Measurements from ENCODE around the gene RPTOR.
"Not testable (repeated sequence)": the region's sequence is repeated elsewhere in the genome, so short reads cannot be mapped to it uniquely, and the experiment has no call there.

The RPTOR gene

GRCh38 chr17:80720610-80721577 lies 176.3 kb downstream of the RPTOR start:
- DNase-seq (ENCODE audit: low read depth), result peak; percentile 87

GRCh38 chr17:80722661-80723060 lies 178.0 kb downstream of the RPTOR start:
- no peak for DNase-seq (ENCODE audit: low read depth)

GRCh38 chr17:80724775-80725266 lies 180.2 kb downstream of the RPTOR start:
- peak; percentile 86 for DNase-seq (ENCODE audit: low read depth)

- DNase-seq (ENCODE audit: low read depth), result no peak
These were observed 180.9 kb downstream of the RPTOR start for GRCh38 chr17:80725517-80725916.

- DNase-seq (ENCODE audit: low read depth), result no peak
These were observed 182.1 kb downstream of the RPTOR start for GRCh38 chr17:80726558-80727408.

DNA sequence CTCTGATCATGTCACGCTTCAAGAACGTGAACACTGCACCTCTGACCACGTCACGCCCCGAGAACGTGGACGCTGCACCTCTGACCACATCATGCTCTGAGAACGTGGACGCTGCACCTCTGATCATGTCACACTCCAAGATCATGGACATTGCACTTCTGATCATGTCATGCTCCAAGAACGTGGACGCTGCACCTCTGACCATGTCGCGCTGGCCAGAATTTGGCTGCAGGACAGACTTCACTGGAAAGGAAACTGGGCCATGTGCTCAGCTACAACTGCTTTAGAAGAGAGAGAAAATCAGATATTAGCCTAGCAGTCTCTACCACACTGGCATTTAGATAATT lies 182.7 kb downstream of the RPTOR start:
- DNase-seq (ENCODE audit: low read depth), result no peak

DNA sequence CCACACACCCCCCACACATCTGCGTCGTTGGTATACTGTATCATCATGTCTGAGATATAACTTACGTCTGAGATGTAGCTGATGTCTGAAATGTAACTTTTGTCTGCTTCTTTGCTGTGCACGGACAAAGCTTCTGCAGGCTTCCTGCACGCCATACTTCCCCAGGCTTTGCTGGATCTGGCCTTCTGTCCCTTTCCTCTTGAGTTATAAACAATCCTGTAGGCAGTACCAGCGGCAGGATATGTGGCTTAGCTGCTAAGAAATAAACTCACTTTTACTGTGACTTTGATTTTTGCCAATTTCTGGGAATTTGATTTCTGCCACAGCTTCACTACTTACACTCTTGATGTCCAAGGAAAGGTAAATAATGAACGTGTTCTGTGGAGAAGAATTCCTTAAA lies 184.4 kb downstream of the RPTOR start:
- DNase-seq (ENCODE audit: low read depth), result no peak

DNA sequence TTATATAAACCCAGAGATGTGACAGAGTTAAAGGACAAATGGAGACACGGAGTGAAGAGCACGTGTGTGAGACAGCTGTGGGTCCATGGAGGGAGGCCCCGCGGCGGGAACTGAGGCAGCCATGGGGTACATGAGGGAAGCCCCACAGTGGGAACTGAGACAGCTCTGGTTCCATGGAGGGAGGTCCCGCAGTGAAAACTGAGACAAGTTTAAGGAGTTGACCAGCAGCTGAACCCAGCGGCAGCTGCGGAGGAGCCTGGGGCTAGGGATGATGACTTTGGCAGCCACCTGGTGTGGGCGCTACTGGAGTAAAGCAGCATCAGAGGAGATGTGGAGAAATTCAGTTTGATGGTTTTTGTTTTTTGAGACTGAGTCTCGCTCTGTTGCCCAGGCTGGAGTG lies 185.1 kb downstream of the RPTOR start:
- no peak for DNase-seq (ENCODE audit: low read depth)

DNA sequence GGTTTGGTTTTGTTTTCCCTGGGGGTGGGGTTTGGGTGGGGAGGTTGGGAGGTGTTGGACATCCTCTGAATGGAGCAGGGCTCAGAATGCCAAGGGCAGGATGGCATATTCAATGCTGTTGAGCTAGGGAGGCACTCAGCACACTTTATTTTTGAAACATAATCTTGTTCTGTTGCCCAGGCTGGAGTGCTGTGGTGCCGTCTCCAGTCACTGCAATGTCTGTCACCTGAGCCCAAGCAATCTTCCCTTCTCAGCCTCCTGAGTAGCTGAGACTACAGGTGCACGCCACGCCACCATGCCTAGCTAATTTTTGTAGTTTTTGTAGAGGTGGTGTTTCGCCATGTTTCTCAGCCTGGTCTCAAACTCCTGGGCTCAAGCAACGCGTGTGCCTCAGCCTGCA lies 186.1 kb downstream of the RPTOR start:
- DNase-seq (ENCODE audit: low read depth), result no peak

GRCh38 chr17:80731323-80731722 lies 186.7 kb downstream of the RPTOR start:
- DNase-seq (ENCODE audit: low read depth), result no peak

- peak; percentile 72 for DNase-seq (ENCODE audit: low read depth)
These were observed 187.6 kb downstream of the RPTOR start for GRCh38 chr17:80732268-80732667.

DNA sequence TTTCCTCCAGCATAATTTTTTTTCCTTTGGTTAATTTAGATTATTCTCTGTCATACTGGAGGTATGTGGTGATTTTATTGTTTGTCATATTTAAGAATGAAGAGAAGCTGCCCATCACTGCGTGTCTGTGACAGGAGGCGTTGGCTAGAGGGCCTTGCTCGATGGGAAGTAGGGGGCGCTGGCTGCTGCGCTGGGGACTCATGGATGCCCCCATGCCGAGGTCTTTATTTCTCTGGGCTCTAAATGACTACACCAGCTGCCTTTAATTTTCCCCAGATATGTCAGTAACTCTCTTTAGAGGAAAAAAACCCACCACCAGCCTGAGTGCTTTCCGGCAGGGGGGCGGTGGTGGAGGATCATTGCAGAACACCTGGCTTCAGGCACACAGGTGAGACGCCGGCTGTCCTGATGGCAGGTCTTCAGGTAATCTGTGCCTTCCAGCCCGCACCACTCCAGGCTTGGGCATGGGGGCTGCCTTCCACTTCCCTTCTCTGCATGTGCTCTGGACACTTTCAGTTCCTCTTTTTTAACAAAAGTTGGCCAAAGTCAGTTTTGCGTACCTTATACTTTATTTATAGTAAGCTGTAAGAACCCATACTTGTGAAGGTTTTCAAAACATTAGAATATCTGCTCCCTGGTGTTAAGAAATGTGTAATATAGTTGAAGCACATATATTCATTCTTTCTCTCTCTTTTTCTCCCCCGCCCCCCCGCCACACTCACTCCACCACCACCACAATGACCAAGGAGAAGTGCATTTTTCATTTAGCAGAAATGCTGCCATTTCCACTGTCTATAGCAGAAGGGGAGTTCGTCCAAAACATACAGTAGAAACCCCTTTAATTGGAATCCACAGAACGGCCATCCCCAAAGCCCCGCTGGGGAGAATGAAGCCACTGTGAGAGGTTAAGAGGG lies 192.7 kb downstream of the RPTOR start:
- DNase-seq (ENCODE audit: low read depth), result no peak

DNA sequence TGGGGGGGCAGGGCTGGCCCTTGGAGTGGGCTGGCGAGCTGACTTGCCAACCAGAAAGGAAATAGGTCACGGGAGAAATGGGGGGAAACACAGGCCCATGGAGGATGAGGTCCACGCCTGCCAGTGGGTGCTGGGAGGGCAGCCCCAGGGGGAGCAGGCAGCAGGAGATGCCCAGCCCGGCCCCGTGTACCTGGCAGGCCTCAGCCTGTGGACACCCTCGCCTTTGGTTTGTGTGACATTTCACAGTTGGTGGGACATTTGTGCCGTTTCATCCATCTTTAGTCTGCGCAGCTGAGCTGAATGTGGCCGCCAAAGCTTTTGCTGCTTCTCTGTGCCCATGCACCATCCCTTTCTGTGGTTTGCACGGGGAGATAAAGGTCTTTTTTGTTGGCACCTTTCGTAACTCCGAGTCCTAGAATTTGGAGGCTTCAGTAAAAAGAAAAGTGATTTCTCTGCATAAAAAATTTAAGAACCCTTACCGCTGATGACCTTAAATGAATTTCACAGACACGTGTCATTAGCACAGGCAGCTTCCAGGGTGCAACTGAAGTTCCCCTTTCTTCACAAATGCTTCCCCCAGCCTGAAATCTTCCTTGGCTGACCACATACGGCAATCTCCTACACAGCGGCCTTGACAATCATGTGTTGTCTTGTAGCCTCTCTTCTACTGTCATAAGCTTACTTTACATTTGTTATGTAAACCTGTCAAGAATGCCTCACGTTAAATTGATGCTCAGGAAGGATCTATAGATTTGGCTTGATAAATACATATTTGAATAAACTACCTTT lies 193.6 kb downstream of the RPTOR start:
- no peak for DNase-seq (ENCODE audit: low read depth)

GRCh38 chr17:80738987-80739730 lies 194.5 kb downstream of the RPTOR start:
- no peak for DNase-seq (ENCODE audit: low read depth)

- no peak for DNase-seq (ENCODE audit: low read depth)
These were observed 195.5 kb downstream of the RPTOR start for GRCh38 chr17:80740141-80740540.

DNA sequence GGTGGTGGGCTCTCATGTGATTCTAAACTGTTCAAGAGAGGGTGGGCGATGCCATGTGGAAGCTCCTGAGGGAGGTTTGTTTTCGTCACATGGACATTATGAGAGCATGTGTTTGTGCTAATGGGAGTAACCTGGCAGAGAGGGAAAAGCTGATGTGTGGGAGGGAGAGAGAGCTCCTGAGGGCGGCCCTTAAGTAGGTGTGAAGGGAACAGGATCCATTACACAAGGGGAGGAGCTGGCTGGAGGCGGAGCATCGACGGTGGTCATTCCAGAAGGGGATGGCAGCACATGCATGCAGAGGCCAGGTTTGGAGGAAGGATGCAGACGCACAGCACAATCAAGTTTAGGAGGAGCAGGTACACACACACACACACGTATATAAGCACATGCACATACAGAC lies 197.5 kb downstream of the RPTOR start:
- DNase-seq (ENCODE audit: low read depth), result no peak

- no peak for DNase-seq (ENCODE audit: low read depth)
These were observed 198.0 kb downstream of the RPTOR start for GRCh38 chr17:80742581-80743180.

DNA sequence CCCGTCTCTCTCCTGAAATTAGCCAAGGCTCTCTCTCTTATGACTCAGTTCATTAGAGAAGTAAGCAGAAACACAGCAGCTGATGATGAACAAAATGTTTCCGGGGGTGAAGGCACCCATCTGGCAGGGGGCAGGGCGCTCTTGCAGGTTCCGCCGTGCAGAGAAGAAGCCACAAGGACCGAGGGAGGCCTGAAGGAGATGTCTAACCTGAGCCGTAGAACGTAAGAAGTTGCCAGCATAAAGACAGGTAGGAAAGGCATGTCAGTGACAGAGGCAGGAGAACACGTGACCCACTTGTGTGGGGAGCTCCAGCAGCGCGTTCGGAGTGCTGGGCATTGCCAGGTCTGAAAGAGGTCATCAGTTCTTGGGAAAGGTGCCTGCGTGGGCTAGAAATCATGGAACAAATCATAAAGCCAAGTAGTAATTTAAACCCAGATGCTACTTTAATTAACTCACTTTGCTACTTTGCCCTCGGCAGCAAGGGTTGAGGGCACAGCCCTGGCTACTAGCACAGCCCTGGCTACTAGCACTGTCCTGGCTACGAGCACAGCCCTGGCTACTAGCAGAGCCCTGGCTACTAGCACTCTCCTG lies 198.6 kb downstream of the RPTOR start:
- no peak for DNase-seq (ENCODE audit: low read depth)

DNA sequence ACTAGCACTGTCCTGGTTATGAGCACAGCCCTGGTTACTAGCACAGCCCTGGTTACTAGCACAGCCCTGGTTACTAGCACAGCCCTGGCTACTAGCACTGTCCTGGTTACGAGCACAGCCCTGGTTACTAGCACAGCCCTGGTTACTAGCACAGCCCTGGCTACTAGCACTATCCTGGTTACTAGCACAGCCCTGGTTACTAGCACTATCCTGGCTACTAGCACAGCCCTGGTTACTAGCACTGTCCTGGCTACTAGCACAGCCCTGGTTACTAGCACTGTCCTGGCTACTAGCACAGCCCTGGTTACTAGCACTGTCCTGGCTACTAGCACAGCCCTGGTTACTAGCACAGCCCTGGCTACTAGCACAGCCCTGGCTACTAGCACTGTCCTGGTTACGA lies 199.3 kb downstream of the RPTOR start:
- not testable (repeated sequence) for DNase-seq (ENCODE audit: low read depth)

Data from ELR (cell line).